K562 (cell line): ENCODE measurements around the gene SLAIN1. TPM values are rescaled to one million over a fixed set of nuclear protein-coding genes. Genes with fewer than 3 reads are reported as not detected.

Experiments
- ATAC-seq: fragments of 200-7000 bp; cut with Tn5 transposase; 3 replicates; pipeline ENCODE4 v1.9.1; 2020; ENCODE audit warnings: moderate library complexity
- BruUV-seq: library from RNA; stranded (reverse); fragments of 400-500 nt; replicated peaks from 2 replicates; lab custom pipeline; 2021; lab: Mats Ljungman, UMichigan
- CTCF ChIA-PET: fragments of 300-600 bp; formaldehyde crosslinking; extraction: SDS; loops from one replicate; lab custom pipeline; 2021; ENCODE audit warnings: low intra/inter-chr PET ratio; lab: Yijun Ruan, JAX
- POLR2A ChIA-PET: fragments of 300-600, 350-650 bp; sonication (Branson Sonifier 250); formaldehyde crosslinking; extraction: SDS; loops from one replicate; lab custom pipeline; 2021; ENCODE audit warnings: antibody characterized with exemption, inconsistent platforms; lab: Yijun Ruan, JAX
- DNase-seq, 4 experiments: peaks; one replicate each; pipeline versions ENCODE4 v3.0.0 to v3.0.0-alpha.2; 2011 to 2018; ENCODE audit warnings: low spot score in 3 of 4, mixed read lengths in 3 of 4; ENCODE audit errors: extremely low read depth in 1 of 4
- FAIRE-seq: peaks from 2 replicates; lab custom pipeline; 2011; peaks lifted over from hg19 to GRCh38; lab: Jason Lieb, UNC
- H2AFZ ChIP-seq: 2 replicates; pipeline ENCODE4 v1.6.0; 2011; ENCODE audit warnings: low read depth, low read length, control low read depth, inconsistent platforms
- H3K27ac ChIP-seq: fragments of 200-600 bp; 3 replicates; pipeline ENCODE4 v1.8.0; 2011; ENCODE audit warnings: low read depth, mild to moderate bottlenecking, control low read depth, inconsistent platforms, low read length, moderate library complexity, mixed read lengths; ENCODE audit errors: extremely low read depth
- H3K27me3 ChIP-seq, 2 experiments: fragments of 300-600 bp in 1 of 2; 2 replicates in 1 of 2; 3 replicates in 1 of 2; pipeline versions ENCODE4 v1.6.0 to v1.8.0; 2011; ENCODE audit warnings: inconsistent platforms in 2 of 2, low read length in 2 of 2, mild to moderate bottlenecking in 1 of 2, mixed read lengths in 1 of 2, moderate library complexity in 1 of 2; ENCODE audit not compliant: control insufficient read depth in 2 of 2, insufficient read depth in 2 of 2
- H3K36me3 ChIP-seq: fragments of 300-600 bp; 3 replicates; pipeline ENCODE4 v1.8.0; 2011; ENCODE audit warnings: mild to moderate bottlenecking, low read length, inconsistent platforms; ENCODE audit not compliant: control insufficient read depth, insufficient read depth
- H3K4me1 ChIP-seq, 2 experiments: fragments of 200-600 bp in 1 of 2; replicated peaks in 1 of 2; 2 replicates in 1 of 2; 3 replicates in 1 of 2; pipeline versions ENCODE4 v1.5.1 to v1.8.0; 2011; ENCODE audit warnings: inconsistent platforms in 2 of 2, low read length in 2 of 2, mild to moderate bottlenecking in 1 of 2, mixed read lengths in 1 of 2, moderate library complexity in 1 of 2; ENCODE audit not compliant: control insufficient read depth in 2 of 2, insufficient read depth in 2 of 2
- H3K4me2 ChIP-seq: 2 replicates; pipeline ENCODE4 v1.6.1; 2011; ENCODE audit warnings: low read length, control low read depth, inconsistent platforms, mixed read lengths; ENCODE audit not compliant: insufficient read depth
- H3K4me3 ChIP-seq: fragments of 200-600 bp; sonication (generic), shearing (Covaris generic); 2 replicates; pipeline ENCODE4 v1.5.1; 2016; ENCODE audit warnings: control low read depth, inconsistent platforms
- H3K79me2 ChIP-seq: fragments of 200-600 bp; 3 replicates; pipeline ENCODE4 v1.8.0; 2011; ENCODE audit warnings: low read length, inconsistent platforms; ENCODE audit not compliant: control insufficient read depth, insufficient read depth
- H3K9ac ChIP-seq, 2 experiments: 2 replicates each; pipeline versions ENCODE4 v1.6.0 to v1.6.1; 2011; ENCODE audit warnings: low read depth in 2 of 2, low read length in 2 of 2, control low read depth in 1 of 2, inconsistent platforms in 1 of 2, mild to moderate bottlenecking in 1 of 2, mixed read lengths in 1 of 2; ENCODE audit not compliant: insufficient read depth in 1 of 2
- H3K9me1 ChIP-seq: one replicate; pipeline ENCODE4 v1.6.0; 2011; ENCODE audit warnings: inconsistent platforms, mild to moderate bottlenecking, low read length, moderate library complexity; ENCODE audit not compliant: control insufficient read depth, insufficient read depth
- H3K9me3 ChIP-seq: replicated peaks from 2 replicates; pipeline ENCODE4 v1.5.1; 2011; ENCODE audit warnings: low read depth, low read length, inconsistent platforms; ENCODE audit not compliant: control insufficient read depth, insufficient read depth
- H4K20me1 ChIP-seq: replicated peaks from 2 replicates; pipeline ENCODE4 v1.6.1; 2011; ENCODE audit warnings: low read length, inconsistent platforms, mixed read lengths; ENCODE audit not compliant: control insufficient read depth, insufficient read depth
- ELF1 ChIP-seq: fragments of 200-800 bp; sonication (Bioruptor generic); IDR thresholded peaks from 2 replicates; pipeline ENCODE4 v1.6.1; 2016; ENCODE audit warnings: missing genetic modification characterization, missing compliant biosample characterization
- KLF6 ChIP-seq: fragments of 250-450 bp; sonication (Bioruptor Pico); IDR thresholded peaks from 2 replicates; pipeline ENCODE4 v1.4.0; 2020; ENCODE audit warnings: mild to moderate bottlenecking, moderate library complexity, borderline replicate concordance
- MIER1 ChIP-seq: fragments of 450-650 bp; IDR thresholded peaks from 2 replicates; pipeline ENCODE4 v1.6.1; 2016; ENCODE audit warnings: antibody characterized with exemption, mild to moderate bottlenecking, low read depth
- MYNN ChIP-seq, 2 experiments: sonication (generic); formaldehyde crosslinking in 1 of 2; IDR thresholded peaks; 2 replicates each; pipeline versions ENCODE4 v1.5.0 to v1.6.1; 2016 to 2020; ENCODE audit warnings: antibody characterized with exemption in 1 of 2, missing genetic modification reagents in 1 of 2
- NCOA6 ChIP-seq: fragments of 450-650 bp; IDR thresholded peaks from 2 replicates; pipeline ENCODE4 v1.6.1; 2017; ENCODE audit warnings: mild to moderate bottlenecking
- NFE2L1 ChIP-seq: fragments of 450-650 bp; IDR thresholded peaks from 2 replicates; pipeline ENCODE4 v1.6.1; 2016; ENCODE audit warnings: missing genetic modification characterization, low read depth, mild to moderate bottlenecking, missing compliant biosample characterization, moderate library complexity, borderline replicate concordance
- RHOXF2B ChIP-seq: fragments of 250-450 bp; sonication (Bioruptor Pico); conservative IDR thresholded peaks from 2 replicates; pipeline ENCODE4 v1.5.1; 2021
- TGIF2 ChIP-seq: sonication (generic); formaldehyde crosslinking; IDR thresholded peaks from 2 replicates; pipeline ENCODE4 v1.8.1; 2022; ENCODE audit warnings: mild to moderate bottlenecking, missing genetic modification reagents, moderate library complexity
- TSC22D4 ChIP-seq: fragments of 450-650 bp; IDR thresholded peaks from 2 replicates; pipeline ENCODE4 v1.6.1; 2016; ENCODE audit warnings: missing genetic modification characterization, missing biosample characterization, control low read depth
- ZNF282 ChIP-seq: sonication (generic); formaldehyde crosslinking; IDR thresholded peaks from 2 replicates; pipeline ENCODE4 v1.8.1; 2023; ENCODE audit warnings: missing genetic modification reagents
- ZNF561 ChIP-seq: fragments of 450-650 bp; formaldehyde crosslinking; conservative IDR thresholded peaks from 2 replicates; pipeline ENCODE4 v1.4.0; 2020; ENCODE audit warnings: mild to moderate bottlenecking, moderate library complexity
- ZNF57 ChIP-seq: fragments of 450-650 bp; formaldehyde crosslinking; IDR thresholded peaks from 2 replicates; pipeline ENCODE4 v1.4.0; 2020; ENCODE audit warnings: mild to moderate bottlenecking, moderate library complexity
- ZNF639 ChIP-seq, 2 experiments: fragments of 200-800 bp in 1 of 2; sonication (Bioruptor generic) in 1 of 2; sonication (generic) in 1 of 2; formaldehyde crosslinking in 1 of 2; IDR thresholded peaks in 1 of 2; conservative IDR thresholded peaks in 1 of 2; 2 replicates each; pipeline versions ENCODE4 v1.5.0 to v1.6.1; 2016 to 2020; ENCODE audit warnings: missing compliant biosample characterization in 1 of 2, missing genetic modification characterization in 1 of 2, missing genetic modification reagents in 1 of 2
- ZNF668 ChIP-seq: fragments of 250-450 bp; sonication (Bioruptor Pico); IDR thresholded peaks from 2 replicates; pipeline ENCODE4 v1.8.0; 2022; ENCODE audit warnings: mild to moderate bottlenecking, inconsistent platforms
- ZNF75A ChIP-seq: fragments of 450-650 bp; formaldehyde crosslinking; IDR thresholded peaks from 2 replicates; pipeline ENCODE4 v1.4.0; 2020; ENCODE audit warnings: mild to moderate bottlenecking
- WGBS: fragments of 100-300 bp; shearing (Covaris generic); methylation state at CpG from one replicate; pipeline ENCODE4 v1.1.6; 2016; ENCODE audit warnings: low coverage, mixed read lengths; ENCODE audit not compliant: insufficient coverage; ENCODE audit errors: missing lambda C conversion rate; 5-methylcytosine and 5-hydroxymethylcytosine counted together
- in situ Hi-C: fragments of 300-500 bp; cut with MboI; formaldehyde crosslinking; loops from 4 replicates; pipeline ENCODE4 v1.15.0; 2018; ENCODE audit warnings: inconsistent platforms, mixed read lengths
- intact Hi-C: fragments of 100-400 bp; cut with micrococcal nuclease; formaldehyde crosslinking; loops from 2 replicates; pipeline ENCODE4 v1.14.2; 2022
- polyA plus RNA-seq, 8 experiments: library from polyadenylated mRNA; depleted of rRNA in 4 of 8; stranded (reverse) in 5 of 8; unstranded in 3 of 8; fragments of >200 nt; fragmentation: Nextera tagmentation in 2 of 8; fragmentation: Illumina TruSeq in 1 of 8; extraction: Ambion mirVana in 2 of 8; extraction: Trizol in 1 of 8; gene quantifications; 2 replicates each; pipeline versions ENCODE4 v1.2.1 to v1.2.3, GENCODE V29; 2011 to 2014; ENCODE audit warnings: inconsistent platforms in 1 of 8, missing spikeins in 1 of 8
- total RNA-seq, 7 experiments: library from RNA; depleted of rRNA in 6 of 7; stranded (reverse); fragments of >200 nt in 6 of 7; fragmentation: Illumina TruSeq in 2 of 7; extraction: Trizol in 2 of 7; gene quantifications; 2 replicates each; pipeline versions ENCODE4 v1.2.1 to v1.2.3, GENCODE V29; 2011 to 2021; ENCODE audit warnings: low replicate concordance in 1 of 7
- TF ChIP-seq, protein P1 (sequence below), 2 experiments: fragments of 450-650 bp; conservative IDR thresholded peaks; 2 replicates each; pipeline ENCODE4 v1.6.1; 2017; ENCODE audit warnings: mild to moderate bottlenecking in 2 of 2, moderate library complexity in 2 of 2

SLAIN1 gene
- total and polyA plus RNA-seq, 9 of the 15 experiments (the other 6 are each of a cell fraction or from before 2014, with no cell fraction given) = 0.07 to 0.40 (median 0.10) TPM; not detected in 3

DNA sequence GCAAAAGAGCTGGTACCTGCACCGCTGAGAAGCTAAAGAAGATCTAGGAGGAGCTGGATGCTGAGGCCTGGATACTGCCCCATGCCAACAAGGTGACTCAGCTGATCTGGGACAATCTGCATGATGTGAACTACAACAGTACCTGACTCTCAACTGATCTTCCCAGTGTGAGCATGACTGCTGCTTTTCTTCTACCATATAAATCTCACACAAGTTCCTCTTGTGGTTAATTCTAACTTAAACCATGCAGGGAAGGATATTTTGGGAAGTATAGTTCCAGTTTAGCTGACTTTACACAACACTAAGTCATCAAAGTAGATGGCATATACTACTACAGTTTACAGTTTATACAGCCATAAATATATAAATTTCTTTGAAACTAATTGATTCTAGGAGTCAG lies 91.9 kb downstream of the SLAIN1 start:
- in situ Hi-C loops (no loop called here), intact Hi-C loops (no loop called here)
- POLR2A ChIA-PET = no interaction called here
- DNase-seq (no peak), ATAC-seq (no peak), FAIRE-seq (no peak)
- Histone ChIP-seq H3K9ac (no peak overlapping the region), H2AFZ (no peak overlapping the region), H3K4me3 (no peak overlapping the region), H3K27me3 (no peaks in the 10 kb centered on the region), H4K20me1 (no peaks in the 10 kb centered on the region), H3K4me1 (no peaks in the 10 kb centered on the region), H3K9me3 (no peaks in the 10 kb centered on the region), H3K4me2 (no peak overlapping the region), H3K79me2 (no peaks in the 10 kb centered on the region), H3K36me3 (no peaks in the 10 kb centered on the region), H3K9me1 (no peaks in the 10 kb centered on the region), H3K27ac (no peak overlapping the region)
- no TSS peak for BruUV-seq
- CTCF ChIA-PET = no interaction called here
- no peak for TF ChIP-seq ZNF57
- TF ChIP-seq NFE2L1 = no peak
- no peak for TF ChIP-seq ZNF668 (CRISPR knock-in tag)
- TF ChIP-seq KLF6 (CRISPR knock-in tag) = no peak
- no peak for TF ChIP-seq MYNN (IDR thresholded peaks at IDR 0.05)
- no peak for TF ChIP-seq MYNN (CRISPR knock-in tag; IDR thresholded peaks at IDR 0.05)
- no peak for TF ChIP-seq MIER1
- 0% methylated on average over 1 of the region's 1 CpG for WGBS

DNA sequence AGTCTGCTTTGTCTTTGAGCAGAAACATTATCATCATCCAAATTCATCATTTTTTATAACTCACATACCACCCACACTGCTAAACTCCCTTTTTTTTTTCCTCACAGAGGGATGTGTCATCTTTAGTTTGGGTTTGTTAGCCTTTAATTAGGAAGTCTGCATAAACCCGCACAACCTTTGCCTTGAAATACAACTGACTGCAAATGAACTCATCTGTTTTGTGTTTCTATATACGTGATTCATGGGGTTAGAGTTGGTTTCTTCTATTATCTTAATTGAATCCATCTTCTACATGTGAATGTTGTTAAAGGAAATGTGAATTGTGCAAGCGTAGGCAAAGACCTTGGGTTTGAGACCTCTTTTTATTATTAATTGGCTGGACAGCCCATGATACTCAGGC lies 102.7 kb downstream of the SLAIN1 start:
- FAIRE-seq (no peak), ATAC-seq (no peak), DNase-seq (no peak)
- H2AFZ ChIP-seq = no peak overlapping the region
- H3K4me2 ChIP-seq = no peak overlapping the region
- intact Hi-C loops = no loop called here
- no peaks in the 10 kb centered on the region for H4K20me1 ChIP-seq
- no peaks in the 10 kb centered on the region for H3K9me1 ChIP-seq
- in situ Hi-C loops = no loop called here
- no peaks in the 10 kb centered on the region for H3K4me1 ChIP-seq
- CTCF ChIA-PET = no interaction called here
- H3K4me3 ChIP-seq = no peak overlapping the region
- 3% methylated on average over 3 of the region's 3 CpGs for WGBS
- no TSS peak for BruUV-seq
- H3K36me3 ChIP-seq = no peaks in the 10 kb centered on the region
- no peaks in the 10 kb centered on the region for H3K9me3 ChIP-seq
- POLR2A ChIA-PET = no interaction called here
- no peaks in the 10 kb centered on the region for H3K27me3 ChIP-seq
- H3K79me2 ChIP-seq = no peaks in the 10 kb centered on the region
- no peak overlapping the region for H3K9ac ChIP-seq
- no peak overlapping the region for H3K27ac ChIP-seq
- TF ChIP-seq NCOA6 (no peak), TSC22D4 (no peak), ZNF639 (CRISPR knock-in tag; conservative IDR thresholded peaks at IDR 0.05 in 1 of 2, IDR thresholded peaks at IDR 0.05 in 1 of 2) (no peak), ZNF75A (CRISPR knock-in tag) (no peak), ELF1 (tag) (no peak), TGIF2 (CRISPR knock-in tag) (no peak), ZNF561 (CRISPR knock-in tag) (no peak), ZNF282 (CRISPR knock-in tag) (no peak), RHOXF2B (CRISPR knock-in tag) (no peak)
- TF ChIP-seq, protein P1, sequence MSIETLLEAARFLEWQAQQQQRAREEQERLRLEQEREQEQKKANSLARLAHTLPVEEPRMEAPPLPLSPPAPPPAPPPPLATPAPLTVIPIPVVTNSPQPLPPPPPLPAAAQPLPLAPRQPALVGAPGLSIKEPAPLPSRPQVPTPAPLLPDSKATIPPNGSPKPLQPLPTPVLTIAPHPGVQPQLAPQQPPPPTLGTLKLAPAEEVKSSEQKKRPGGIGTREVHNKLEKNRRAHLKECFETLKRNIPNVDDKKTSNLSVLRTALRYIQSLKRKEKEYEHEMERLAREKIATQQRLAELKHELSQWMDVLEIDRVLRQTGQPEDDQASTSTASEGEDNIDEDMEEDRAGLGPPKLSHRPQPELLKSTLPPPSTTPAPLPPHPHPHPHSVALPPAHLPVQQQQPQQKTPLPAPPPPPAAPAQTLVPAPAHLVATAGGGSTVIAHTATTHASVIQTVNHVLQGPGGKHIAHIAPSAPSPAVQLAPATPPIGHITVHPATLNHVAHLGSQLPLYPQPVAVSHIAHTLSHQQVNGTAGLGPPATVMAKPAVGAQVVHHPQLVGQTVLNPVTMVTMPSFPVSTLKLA (conservative IDR thresholded peaks at IDR 0.05) = no peak
